WERI-Rb-1 (cell line): Measurements from ENCODE around the gene TTC33.
"Not testable (repeated sequence)": the region's sequence is repeated elsewhere in the genome, so short reads cannot be mapped to it uniquely, and the experiment has no call there.

Experiments
- DNase-seq: peaks from one replicate; pipeline ENCODE4 v3.0.0-alpha.2; 2020
- H3K27ac ChIP-seq: fragments of 250-450 bp; sonication (Bioruptor Pico); 2 replicates; pipeline ENCODE4 v1.5.1; 2020; ENCODE audit warnings: mild to moderate bottlenecking, moderate library complexity
- H3K27me3 ChIP-seq: fragments of 250-450 bp; sonication (Bioruptor Pico); 2 replicates; pipeline ENCODE4 v1.5.1; 2021; ENCODE audit warnings: mild to moderate bottlenecking, low read depth, moderate library complexity; ENCODE audit not compliant: insufficient read depth, severe bottlenecking
- H3K36me3 ChIP-seq: fragments of 250-450 bp; sonication (Bioruptor Pico); 2 replicates; pipeline ENCODE4 v1.5.1; 2020; ENCODE audit warnings: mild to moderate bottlenecking, moderate library complexity
- H3K4me3 ChIP-seq: 2 replicates; pipeline ENCODE4 v1.5.1; 2011; ENCODE audit warnings: low read depth, mild to moderate bottlenecking, control low read depth, low read length
- H3K9me3 ChIP-seq: fragments of 250-450 bp; sonication (Bioruptor Pico); 2 replicates; pipeline ENCODE4 v1.5.1; 2021; ENCODE audit warnings: mild to moderate bottlenecking, moderate library complexity; ENCODE audit not compliant: severe bottlenecking
- TF ChIP-seq, protein P1 (sequence below): IDR thresholded peaks from 2 replicates; pipeline ENCODE4 v1.5.1; 2011; ENCODE audit warnings: low read depth, mild to moderate bottlenecking, control low read depth, inconsistent platforms, low read length

TTC33 gene

DNA sequence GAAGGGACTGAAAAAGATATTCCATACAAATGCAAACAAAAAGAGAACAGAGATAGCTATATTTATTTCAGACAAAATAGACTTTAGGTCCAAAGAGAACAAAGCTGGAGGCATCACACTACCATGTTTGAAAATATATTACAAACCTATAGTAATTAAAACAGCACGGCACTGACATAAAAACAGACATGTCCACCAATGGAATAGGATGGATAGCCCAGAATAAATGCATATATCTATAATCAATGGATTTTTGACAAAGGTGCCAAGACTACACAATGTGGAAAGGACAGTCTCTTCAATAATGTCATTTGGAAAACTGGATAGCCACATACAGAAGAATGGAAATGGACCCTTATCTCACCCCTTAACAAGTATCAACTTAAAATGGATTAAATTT, 32.2 kb upstream of the TTC33 start:
- no peak for DNase-seq
- Histone ChIP-seq H3K4me3 (no peak overlapping the region), H3K27me3 (no peaks in the 10 kb centered on the region), H3K9me3 (peaks cover 6% of the 10 kb centered on the region), H3K36me3 (peaks cover 20% of the 10 kb centered on the region), H3K27ac (no peak overlapping the region)
- TF ChIP-seq, protein P1, sequence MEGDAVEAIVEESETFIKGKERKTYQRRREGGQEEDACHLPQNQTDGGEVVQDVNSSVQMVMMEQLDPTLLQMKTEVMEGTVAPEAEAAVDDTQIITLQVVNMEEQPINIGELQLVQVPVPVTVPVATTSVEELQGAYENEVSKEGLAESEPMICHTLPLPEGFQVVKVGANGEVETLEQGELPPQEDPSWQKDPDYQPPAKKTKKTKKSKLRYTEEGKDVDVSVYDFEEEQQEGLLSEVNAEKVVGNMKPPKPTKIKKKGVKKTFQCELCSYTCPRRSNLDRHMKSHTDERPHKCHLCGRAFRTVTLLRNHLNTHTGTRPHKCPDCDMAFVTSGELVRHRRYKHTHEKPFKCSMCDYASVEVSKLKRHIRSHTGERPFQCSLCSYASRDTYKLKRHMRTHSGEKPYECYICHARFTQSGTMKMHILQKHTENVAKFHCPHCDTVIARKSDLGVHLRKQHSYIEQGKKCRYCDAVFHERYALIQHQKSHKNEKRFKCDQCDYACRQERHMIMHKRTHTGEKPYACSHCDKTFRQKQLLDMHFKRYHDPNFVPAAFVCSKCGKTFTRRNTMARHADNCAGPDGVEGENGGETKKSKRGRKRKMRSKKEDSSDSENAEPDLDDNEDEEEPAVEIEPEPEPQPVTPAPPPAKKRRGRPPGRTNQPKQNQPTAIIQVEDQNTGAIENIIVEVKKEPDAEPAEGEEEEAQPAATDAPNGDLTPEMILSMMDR: no peak

DNA sequence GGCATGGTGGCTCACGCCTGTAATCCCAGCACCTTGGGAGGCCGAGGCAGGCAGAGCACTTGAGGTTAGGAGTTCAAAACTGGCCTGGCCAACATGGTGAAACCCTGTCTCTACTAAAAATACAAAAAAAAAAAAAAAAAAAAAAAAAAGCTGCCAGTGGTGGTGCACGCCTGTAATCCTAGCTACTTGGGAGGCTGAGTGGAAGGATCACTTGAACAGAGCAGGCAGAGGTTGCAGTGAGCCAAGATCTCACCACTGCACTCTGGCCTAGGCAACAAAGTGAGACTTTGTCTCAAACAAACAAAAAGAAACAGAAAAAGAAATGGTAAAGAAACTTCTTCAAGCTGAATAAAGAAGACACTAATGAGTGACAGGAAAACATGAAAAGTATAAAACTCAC, 30.9 kb upstream of the TTC33 start:
- peaks cover 20% of the 10 kb centered on the region for H3K36me3 ChIP-seq
- H3K9me3 ChIP-seq, H3K27me3 ChIP-seq, DNase-seq, H3K27ac ChIP-seq, H3K4me3 ChIP-seq: not testable (repeated sequence)

DNA sequence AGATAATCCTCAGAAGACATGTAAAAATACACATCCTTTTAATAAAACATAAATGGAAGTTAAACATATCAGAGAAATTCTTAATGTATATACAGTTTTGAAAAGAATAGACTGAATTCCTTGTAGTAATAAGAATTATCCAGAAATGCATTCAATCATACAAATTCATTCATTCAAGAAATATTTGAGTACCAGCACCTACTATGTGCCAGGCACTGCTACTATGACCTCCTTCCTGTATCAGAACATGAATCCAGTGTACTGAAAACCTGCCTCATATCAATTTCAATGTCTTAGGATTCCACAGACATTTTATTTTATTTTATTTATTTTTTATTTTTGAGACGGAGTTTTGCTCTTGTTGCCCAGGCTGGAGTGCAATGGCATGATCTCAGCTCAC, 29.2 kb upstream of the TTC33 start:
- DNase-seq: no peak
- TF ChIP-seq, protein P1: no peak
- H3K27me3 ChIP-seq: no peaks in the 10 kb centered on the region
- no peak overlapping the region for H3K4me3 ChIP-seq
- H3K9me3 ChIP-seq: peaks cover 6% of the 10 kb centered on the region
- no peak overlapping the region for H3K27ac ChIP-seq
- H3K36me3 ChIP-seq: peaks cover 20% of the 10 kb centered on the region

DNA sequence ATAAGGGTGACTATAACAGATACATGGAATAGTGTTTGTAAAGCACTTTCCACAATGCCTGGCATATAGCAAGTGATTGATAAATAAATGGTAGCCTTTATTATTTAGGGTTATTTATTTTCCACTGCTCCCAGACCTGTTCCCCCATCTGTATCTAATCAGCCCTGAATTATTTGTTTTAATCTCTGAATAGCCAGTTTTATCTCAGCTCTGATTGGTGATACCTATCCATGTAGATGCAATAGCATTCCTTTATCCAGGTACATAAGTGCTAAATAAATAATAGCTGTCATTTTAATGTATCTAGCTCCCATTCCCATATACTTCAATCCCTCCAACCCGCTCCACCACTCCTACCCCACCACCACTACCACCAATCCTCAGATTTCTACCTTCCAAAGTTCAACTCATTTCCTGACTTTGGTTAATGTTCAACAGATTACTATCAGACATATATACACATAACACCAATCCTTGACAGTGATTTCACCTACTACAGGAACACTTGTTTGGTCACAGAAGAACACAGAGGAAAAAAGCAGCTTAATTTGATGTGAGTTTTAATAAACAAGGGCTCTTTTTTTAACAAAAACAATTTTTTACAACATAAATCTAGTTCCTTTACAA, 28.4 kb upstream of the TTC33 start:
- TF ChIP-seq, protein P1: no peak
- Histone ChIP-seq H3K27me3 (no peaks in the 10 kb centered on the region), H3K4me3 (no peak overlapping the region), H3K27ac (no peak overlapping the region), H3K36me3 (peaks cover 17% of the 10 kb centered on the region), H3K9me3 (peaks cover 6% of the 10 kb centered on the region)
- DNase-seq: no peak

DNA sequence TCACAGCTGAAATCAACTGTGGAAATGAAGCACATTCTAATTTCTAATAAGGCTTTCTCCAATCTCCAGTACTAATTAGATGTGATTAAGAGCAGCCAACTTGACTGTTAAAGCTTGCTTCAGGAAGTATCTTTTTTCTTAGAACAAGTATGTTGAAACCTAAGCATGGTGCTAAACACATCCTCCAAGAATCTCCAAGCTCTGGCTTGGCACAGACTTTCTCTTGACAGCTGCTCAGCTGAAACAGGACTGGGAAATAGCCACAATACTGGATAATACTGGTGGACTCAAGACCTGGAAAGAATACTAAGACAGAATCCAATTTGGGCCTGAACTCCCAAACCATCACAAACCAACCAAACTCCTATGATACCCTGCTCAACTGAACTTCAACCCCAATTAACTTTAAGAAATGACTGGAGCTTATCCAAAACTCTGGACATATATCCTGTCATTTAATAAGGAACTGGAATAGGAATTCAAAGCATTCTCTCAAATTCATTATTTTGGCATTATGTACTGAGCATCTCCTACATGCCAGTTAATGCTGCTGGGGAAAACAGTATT, 26.2 kb upstream of the TTC33 start:
- no peaks in the 10 kb centered on the region for H3K9me3 ChIP-seq
- no peak for DNase-seq
- H3K27me3 ChIP-seq: no peaks in the 10 kb centered on the region
- no peak overlapping the region for H3K27ac ChIP-seq
- H3K36me3 ChIP-seq: peaks cover 3% of the 10 kb centered on the region
- TF ChIP-seq, protein P1: no peak
- H3K4me3 ChIP-seq: no peak overlapping the region

DNA sequence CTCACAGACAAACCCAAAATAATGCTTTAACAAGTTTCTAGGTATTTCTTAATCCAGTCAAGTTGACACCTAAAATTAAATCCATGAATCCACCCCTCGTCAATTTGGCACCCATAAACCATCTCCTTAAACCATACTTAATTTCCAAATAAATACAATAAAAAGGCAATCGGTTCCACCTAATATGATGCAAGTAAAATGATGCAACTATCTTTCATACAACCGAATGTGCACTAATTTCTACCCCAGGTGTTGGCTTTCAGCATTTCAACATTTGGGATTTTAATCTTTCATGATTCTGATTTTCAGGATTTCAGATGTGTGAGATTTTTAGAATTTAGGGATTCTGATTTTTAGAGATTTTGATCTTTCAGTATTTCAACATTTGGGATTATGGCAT, 25.1 kb upstream of the TTC33 start:
- no peak for DNase-seq
- no peaks in the 10 kb centered on the region for H3K9me3 ChIP-seq
- TF ChIP-seq, protein P1: no peak
- no peak overlapping the region for H3K27ac ChIP-seq
- H3K27me3 ChIP-seq: no peaks in the 10 kb centered on the region
- peaks cover 12% of the 10 kb centered on the region for H3K36me3 ChIP-seq
- no peak overlapping the region for H3K4me3 ChIP-seq
